GM19372 (cell line): ENCODE measurements around the gene CD274.
"Not testable (repeated sequence)": the region's sequence is repeated elsewhere in the genome, so short reads cannot be mapped to it uniquely, and the experiment has no call there.

ENCODE experiments used
- ATAC-seq: cut with Tn5 transposase; IDR thresholded peaks from one replicate; pipeline ENCODE4 v1.9.1; 2021; ENCODE audit warnings: mild to moderate bottlenecking, low read depth, moderate library complexity; ENCODE audit not compliant: unreplicated experiment

CD274 gene

DNA sequence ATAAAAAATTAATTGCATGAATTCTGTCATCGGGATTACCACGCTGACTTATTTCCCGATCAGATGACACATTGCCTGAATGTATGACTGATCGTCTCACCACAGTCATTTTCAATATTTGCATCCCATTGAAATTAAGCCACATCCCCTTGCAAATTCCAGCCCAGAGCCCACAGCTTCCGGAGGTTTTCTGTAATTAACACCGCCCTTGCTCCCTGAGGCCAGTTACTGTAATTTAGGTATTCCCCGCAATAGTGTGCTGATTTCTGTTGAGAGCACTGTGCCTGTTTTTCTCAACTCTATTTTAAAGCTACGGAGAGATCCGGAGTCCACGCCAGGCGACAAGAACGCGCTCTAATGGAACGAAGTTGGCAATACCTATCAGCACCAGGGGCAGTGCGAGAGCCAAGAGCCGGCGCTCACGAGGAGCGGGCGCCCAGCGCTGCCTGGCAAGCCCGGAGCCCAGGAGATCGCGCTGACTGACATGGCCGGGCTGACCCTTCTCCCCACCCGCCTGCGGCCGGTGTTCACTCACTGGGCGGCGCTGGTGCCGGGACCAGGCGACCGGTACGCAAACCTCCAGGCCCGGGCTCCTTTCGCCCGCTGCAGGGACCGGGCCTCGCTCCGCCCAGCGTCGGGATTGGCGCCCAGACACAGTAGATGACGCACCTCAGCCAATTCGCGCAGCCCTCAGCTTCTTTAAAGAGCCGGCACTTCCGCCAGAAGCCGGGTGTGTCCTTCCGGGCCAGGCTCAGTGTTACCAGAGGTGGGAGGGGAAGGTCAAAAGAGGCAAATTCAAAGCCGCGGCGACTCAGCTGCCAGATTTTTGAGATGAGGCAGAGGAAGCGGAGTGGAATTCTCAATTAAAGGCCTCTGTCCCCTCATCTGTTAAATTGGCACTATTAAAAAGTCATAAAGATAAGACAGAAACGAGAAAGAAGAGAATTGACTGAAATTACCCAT lies 12.8 kb upstream of the CD274 start, which contains the start of gene PLGRKT:
Gene PLGRKT, minus strand, starts transcription at position 672 of the 963 bp plus-strand sequence. CDS start 5,948 bp downstream, outside the sequence.
- ATAC-seq, result peak; percentile 77

DNA sequence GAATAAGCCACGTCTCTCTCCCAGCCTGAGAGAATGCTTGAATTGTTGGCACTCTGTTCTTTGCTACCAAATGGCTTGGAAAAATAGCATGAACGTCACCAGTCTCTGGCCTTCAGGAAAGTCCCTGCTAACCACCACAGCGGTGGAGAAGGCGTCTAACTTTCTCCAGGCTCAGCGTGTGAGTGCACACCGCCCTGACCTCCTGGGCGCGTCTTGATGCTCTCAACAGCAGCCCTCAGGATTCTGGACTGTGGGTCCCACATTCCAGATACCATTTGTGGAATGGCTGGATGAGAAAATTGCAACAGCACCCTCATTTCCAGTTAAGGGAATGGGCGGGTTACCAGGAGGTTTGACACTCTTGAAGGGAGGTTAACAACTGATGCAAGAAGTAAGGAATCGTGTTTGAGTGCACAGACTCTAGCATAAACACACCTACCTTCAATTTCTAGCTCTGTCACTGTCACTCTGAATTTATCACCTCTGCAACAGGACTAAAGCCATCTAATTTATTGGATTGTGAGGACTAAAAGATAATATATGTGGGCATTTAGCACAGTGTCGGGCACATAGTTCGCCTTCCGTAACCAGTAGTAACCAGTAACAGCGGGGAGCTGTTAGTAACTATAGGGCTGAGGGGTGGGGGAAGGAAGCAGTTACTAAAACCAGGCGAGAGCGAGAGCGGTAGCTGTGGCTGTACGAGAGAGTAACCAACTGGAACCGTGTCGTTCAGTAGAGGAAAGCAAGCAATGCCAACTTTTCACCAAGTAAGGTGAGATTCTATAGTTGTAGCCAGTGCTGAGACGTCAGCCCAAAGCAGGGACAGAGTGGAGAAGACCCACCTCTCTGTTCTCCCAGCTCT lies 11.8 kb upstream of the CD274 start:
- peak; percentile 57 for ATAC-seq

DNA sequence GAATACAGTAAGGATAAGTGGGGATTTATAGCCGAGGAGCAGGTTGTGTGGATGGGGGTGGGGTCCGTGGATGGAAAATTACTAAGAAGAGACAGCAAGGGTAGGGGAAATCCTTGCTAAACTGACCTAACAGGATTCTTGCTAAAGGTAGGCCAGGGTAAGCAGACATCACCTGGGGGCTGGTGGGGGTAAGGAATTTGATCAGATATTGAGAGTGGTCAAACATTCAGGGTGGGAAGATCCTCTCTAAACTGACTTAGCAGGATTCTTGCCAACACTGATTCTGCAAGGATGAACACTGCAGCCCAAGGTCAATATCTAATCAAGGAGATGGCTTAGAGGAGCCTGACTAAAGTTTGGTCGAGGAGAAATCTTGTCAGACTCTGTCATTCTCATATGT lies 9.9 kb upstream of the CD274 start:
- no peak for ATAC-seq

DNA sequence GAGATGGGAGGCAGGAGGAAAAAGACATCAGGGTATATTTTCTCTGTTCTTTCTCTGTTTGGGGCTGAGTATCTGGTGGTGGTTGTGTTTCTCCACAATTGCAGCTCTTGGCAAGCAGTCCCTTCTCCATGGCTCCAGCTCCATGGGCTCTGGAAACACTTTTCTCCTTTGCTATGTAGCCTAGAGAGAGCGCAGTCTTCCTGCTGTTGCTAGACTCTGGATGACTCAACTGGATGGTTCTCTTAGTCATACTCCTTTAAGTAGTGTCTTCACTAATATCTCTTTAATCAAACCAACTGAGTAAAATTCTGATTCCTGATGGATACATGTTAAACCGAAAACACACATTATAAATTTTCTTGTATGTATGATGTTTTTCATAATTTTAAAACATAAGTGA lies 9.3 kb upstream of the CD274 start:
- ATAC-seq, result no peak

DNA sequence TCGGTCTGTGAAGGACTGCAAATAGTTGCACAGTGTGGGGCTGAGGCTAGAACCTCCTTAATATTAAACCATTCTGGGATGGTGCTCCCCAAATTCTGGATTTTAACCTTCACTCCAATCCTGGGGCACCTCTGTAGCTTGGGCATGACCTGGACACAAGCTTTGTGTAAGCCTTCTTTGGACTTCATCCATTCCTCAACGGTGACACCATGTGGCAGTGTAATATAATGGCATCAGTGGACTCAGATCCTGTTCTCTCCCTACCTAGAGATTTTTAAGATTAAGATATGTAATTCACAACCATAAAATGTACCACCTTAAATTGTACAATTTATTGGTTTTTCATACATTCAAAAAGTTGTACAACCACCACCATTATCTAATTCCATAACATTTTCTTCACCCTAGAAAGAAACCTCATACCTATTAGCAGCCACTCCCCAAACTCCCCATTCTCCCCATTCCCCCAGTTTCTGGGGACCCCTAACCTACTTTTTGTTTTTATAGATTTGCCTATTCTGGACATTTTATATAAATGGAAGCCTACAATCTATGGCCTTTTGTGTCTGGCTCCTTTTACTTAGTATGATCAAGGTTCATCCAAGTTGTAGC lies 7.8 kb upstream of the CD274 start:
- ATAC-seq, result no peak

DNA sequence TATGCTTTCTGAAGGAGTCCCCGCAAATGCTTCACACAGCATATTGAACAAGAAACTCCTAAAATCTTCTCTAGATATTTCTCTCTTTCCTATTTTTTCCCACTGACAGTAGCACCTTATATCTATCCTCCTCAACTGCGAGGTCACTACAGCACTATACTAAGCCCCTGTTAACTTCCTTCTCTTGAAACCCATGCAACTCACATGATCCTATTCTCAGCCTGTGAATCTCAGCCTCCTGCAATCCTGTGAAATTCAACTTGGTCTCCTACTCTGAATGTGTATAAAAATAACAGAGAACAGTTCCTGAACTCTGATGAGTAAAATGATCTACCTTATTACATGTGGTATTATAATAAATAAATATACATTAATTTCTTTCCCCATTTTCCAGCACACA lies 6.5 kb upstream of the CD274 start:
- no peak for ATAC-seq

DNA sequence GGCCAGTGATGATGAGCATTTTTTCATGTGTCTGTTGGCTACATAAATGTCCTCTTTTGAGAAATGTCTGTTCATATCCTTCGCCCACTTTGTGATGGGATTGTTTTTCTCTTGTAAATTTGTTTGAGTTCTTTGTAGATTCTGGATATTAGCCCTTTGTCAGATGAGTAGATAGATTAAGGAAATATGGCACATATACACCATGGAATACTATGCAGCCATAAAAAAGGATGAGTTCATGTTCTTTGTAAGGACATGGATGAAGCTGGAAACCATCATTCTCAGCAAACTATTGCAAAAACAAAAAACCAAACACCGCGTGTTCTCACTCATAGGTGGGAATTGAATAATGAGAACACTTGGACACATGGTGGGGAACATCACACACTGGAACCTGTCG lies 5.2 kb upstream of the CD274 start:
- ATAC-seq, result not testable (repeated sequence)

DNA sequence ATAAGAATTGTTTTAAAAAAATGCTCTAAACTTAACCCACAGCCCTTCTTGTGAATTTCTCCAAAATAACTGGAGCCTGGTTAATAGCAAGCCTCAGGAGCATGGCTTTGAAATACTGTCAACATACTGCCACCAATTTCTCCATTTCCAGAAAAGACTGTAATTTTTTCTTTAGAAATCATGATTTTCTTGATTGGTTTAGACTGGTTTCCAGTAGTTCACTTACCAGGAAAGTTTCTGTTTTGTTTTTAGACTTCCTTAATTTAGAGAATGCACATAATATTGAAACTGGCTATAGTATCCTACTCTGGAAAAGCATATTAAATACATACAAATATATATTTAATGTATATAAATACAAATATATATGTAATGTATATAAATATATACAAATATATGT lies 4.5 kb upstream of the CD274 start:
- no peak for ATAC-seq

DNA sequence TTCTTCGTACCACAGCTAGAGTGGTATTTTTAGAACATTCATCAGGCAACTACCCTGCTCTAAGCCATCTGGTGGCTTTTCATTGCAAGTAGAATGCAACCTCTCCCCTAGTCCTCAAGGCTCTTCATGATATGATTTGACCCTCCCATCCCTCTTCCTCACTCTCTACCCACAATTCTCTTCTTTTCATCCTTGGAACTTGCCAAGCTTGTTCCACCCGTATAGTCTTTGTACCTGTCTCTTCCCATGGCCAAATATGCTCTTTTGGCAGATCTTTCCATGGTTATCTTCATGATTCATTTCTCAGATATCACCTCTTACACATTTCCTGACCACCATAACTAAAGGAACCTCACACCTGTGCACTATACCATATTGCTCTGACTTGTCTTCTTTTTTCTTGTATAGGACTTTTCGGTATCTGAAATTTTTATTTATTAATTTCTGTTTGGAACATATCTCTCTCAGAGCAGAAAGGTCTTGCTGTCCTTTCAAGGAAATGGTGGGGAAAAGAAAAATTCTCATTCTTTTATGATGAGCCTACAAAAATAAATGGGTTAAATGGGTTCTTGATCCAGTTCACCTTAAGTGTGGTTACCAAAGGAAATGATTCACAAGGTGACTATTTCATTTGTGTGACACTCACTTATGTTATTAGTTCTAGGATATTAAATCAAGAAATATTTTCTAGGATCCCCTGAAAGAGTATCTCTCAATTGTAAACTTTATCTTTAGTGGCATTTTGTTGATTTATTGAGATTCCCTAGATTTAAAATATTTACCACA lies 3.7 kb upstream of the CD274 start:
- no peak for ATAC-seq

DNA sequence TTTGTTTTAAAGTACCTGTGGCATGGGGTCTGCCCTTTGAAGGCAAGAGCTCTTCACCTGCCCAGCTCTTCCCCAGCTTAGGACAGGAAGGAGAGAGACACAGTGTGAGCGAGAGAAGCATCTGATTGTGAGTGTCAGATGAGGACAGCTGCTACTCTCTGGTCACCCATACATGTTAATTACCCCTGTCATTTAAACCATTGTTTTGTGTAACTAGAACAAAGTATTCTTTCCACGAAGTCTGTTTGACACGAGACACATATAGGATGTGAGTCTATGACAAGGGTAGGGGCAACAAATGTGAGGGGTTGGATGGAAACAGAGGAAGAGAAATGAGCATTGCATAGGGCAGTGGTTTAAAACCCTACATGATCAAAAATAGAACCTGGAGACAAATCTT lies 3.0 kb upstream of the CD274 start:
- ATAC-seq, result no peak

DNA sequence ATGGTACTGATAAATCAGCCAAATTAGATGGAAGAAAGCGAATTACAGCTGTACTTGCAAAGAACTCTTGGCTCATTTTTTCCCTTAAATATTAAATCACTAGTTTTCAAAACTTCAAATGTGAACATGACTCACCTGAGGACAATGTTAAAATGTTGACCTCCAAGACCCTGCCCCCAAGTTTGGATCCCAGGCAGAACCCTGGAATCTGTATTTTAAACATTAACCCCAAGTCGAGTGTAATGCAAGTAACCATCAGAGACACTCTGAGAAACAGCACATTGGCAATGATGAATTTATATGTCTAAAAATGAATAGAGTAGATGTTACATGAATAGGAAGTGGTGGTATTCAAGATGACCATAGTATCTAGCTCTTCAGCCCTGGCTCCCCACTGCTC lies 2.3 kb upstream of the CD274 start:
- no peak for ATAC-seq

DNA sequence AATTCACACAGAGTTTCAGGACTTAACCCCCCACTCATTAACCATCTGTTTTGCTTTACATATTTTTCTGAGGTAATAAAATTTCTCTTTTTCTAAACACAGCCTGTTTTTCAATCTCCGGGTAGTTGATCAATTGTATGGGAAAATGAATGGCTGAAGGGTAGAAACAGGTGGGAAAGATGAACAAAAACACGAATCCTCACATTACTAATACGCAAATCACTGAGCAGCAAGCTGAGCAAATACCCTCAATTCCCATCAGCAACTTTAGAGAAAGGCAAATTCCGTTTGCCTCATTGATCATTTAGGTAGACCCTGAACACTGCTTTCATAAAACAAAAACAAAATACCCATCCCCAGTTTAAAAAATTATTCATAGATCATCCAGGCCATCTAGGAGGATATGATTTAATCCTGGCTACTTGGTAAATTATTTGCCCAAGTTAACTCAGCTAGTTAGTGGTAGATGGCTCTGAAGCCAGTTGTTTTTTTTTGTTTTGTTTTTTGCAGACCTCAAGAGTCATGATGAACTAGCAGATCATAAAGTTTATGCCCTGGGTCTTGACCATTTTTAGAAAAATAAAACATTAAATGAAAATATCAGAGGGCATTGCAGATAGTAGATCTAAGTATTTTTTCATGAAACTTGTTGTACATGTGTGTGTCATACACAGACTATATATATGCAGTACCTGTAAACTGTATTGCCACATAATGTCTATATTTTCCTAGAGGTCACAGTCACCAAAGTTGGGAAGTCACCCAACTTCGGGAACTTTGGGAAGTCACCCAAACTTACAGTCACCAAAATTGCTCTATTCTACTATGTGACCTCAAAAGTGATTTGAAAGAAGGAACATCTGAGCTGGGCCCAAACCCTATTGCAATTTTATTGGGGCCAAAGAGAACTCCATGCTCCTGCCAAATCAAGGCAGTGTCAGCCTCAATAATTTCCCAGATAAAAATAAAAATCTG lies 1.6 kb upstream of the CD274 start:
- no peak for ATAC-seq

DNA sequence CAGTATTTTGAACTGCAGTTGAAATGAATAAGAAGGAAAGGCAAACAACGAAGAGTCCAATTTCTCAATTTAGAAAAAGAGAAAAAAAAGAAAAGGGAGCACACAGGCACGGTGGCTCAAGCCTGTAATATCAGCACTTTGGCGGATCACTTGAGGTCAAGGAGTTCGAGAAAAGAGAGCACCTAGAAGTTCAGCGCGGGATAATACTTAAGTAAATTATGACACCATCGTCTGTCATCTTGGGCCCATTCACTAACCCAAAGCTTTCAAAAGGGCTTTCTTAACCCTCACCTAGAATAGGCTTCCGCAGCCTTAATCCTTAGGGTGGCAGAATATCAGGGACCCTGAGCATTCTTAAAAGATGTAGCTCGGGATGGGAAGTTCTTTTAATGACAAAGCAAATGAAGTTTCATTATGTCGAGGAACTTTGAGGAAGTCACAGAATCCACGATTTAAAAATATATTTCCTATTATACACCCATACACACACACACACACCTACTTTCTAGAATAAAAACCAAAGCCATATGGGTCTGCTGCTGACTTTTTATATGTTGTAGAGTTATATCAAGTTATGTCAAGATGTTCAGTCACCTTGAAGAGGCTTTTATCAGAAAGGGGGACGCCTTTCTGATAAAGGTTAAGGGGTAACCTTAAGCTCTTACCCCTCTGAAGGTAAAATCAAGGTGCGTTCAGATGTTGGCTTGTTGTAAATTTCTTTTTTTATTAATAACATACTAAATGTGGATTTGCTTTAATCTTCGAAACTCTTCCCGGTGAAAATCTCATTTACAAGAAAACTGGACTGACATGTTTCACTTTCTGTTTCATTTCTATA lies 602 bp upstream of the CD274 start:
- ATAC-seq, result no peak

DNA sequence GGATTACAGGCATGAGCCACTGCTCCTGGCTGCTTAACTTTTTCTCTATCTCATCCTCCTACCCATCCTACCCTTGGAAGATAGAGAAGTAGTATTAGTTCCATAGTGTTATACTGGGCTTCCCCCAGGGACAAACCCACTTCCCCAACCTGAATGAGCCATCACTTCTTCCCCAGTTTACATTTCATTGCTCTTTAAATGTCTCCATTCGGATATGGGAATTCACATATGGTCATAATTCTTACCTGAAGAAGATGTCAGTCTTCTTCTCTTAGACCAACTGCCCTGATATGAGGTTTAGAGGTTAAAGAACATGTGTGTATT lies 1.9 kb downstream of the CD274 start:
- no peak for ATAC-seq

DNA sequence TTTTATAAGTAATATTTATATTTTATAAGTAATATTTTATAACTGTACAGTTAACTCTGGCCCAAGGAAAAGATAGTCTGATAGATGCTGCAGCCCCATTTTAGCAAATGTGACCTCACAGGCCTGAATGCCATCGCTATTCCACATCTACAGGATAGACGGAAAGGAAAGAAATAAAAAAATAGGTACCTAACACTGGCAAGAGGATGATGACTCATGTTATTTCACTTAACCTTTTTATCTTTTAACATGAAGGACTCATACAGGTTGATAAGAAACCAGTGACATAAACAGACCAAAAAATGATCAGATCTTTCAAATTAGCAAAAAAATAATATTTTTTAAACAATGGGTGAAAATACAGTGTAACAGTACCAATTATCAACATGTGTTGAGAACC lies 2.7 kb downstream of the CD274 start:
- no peak for ATAC-seq

DNA sequence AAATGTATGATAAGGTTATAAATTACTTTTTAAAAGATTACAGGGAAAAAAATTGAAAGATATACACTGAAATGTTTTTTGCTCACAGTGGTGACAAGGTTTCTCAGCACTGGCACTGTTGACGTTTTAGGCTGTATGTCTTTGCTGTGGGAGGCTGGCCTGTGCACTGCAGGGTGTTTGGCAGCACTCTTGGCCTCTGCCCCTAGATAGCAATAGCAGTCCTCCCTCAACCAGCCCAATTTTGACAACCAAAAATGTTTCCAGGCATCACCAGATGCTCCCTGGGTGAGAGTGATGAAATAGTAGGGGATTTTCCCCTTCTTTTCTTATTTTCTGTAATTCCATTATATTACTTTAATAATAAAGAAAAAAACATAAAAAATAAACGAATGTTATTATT lies 3.3 kb downstream of the CD274 start:
- ATAC-seq, result no peak

DNA sequence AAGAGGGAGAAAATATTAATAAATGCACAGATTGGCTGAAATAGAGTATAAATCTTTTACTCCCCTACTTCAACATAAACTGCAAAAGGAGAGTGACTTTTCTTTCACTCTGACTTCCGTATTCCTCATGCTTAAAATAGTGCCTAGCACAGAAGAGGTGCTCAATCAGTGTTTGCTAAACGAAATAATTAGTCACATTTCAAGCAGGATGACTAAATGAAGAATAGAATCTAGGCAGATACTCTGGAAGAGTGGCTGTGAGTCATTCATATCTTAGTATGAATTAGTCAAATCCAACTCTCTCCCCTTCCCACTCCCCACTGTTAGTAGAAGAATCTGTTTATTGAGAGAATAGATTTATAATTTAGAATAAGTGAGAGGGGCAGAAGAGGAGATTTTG lies 4.8 kb downstream of the CD274 start:
- no peak for ATAC-seq

DNA sequence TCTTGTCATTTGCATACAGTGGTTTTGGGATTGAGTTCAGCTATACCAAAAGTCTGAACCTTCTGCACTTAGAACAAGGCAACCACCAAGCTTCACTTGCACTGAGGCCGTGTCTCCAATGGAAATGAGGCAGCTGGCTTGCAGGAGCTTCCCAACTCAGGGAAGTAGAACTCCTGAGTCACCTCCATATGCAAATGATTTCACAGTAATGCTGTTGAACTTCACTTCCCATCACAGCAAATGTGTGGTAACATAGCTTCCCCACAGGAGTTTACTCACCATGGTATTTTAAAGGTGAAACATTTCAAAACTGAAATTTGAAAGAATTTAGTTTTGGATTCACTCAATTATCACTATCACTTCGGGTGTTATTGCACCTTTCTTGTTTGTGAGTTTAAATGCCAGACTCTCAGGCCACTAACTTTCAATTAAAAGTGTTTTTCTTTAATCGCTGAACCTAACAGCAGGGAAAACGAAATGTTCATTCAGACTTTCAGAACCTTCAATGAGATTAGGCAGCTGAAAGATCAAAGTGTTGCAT lies 9.0 kb downstream of the CD274 start:
- no peak for ATAC-seq
